Measurements from ENCODE around the gene GPALPP1. TPM values are rescaled to one million over a fixed set of nuclear protein-coding genes. Genes with fewer than 3 reads are reported as not detected.

The GPALPP1 gene
- total and polyA plus RNA-seq, 2 donors (not counting 1 experiment from before 2014, with no cell fraction given), result 21.7 to 37.7 TPM

- H3K4me1 ChIP-seq (ENCODE audit: control insufficient read depth, extremely low read depth, insufficient read depth, low read length), result peaks cover 2% of the 10 kb centered on the region
- no peak overlapping the region for H2AFZ ChIP-seq (ENCODE audit: low read length)
- DNase-seq (ENCODE audit: low read depth in 2 of 2), result no peak
- no peaks in the 10 kb centered on the region for H3K9me3 ChIP-seq (ENCODE audit: control insufficient read depth, insufficient read depth, low read depth, low read length)
- no peak overlapping the region for H3K4me2 ChIP-seq (ENCODE audit: extremely low read depth, insufficient read depth, low read length)
- no peaks in the 10 kb centered on the region for H4K20me1 ChIP-seq (ENCODE audit: control insufficient read depth, extremely low read depth, insufficient read depth, low read length)
- H3K27ac ChIP-seq (ENCODE audit: insufficient read depth, low read length), result no peak overlapping the region
- no peaks in the 10 kb centered on the region for H3K27me3 ChIP-seq (ENCODE audit: control insufficient read depth, insufficient read depth, low read length)
- H3K9ac ChIP-seq (ENCODE audit: insufficient read depth, low read length), result no peak overlapping the region
- no peaks in the 10 kb centered on the region for H3K36me3 ChIP-seq (ENCODE audit: control insufficient read depth, insufficient read depth, low read length)
- TF ChIP-seq EZH2 (IDR thresholded peaks at IDR 0.05; ENCODE audit: low read length, missing control alignments) (no peak), CTCF (conservative IDR thresholded peaks at IDR 0.05 in 1 of 2, IDR thresholded peaks at IDR 0.05 in 1 of 2; ENCODE audit: low read depth in 1 of 2, low read length in 2 of 2) (no peak)
- H3K79me2 ChIP-seq (ENCODE audit: control insufficient read depth, insufficient read depth, low read length), result no peaks in the 10 kb centered on the region
- H3K4me3 ChIP-seq (replicated peaks in 1 of 4; ENCODE audit: control extremely low read depth in 1 of 4, insufficient read depth in 1 of 4, low read depth in 3 of 4, low read length in 4 of 4), result no peak overlapping the region
Measured at GRCh38 chr13:44952671-44953070, 36.7 kb upstream of the GPALPP1 start.

GRCh38 chr13:44954224-44954623 lies 35.1 kb upstream of the GPALPP1 start:
- Histone ChIP-seq H3K4me1 (ENCODE audit: control insufficient read depth, extremely low read depth, insufficient read depth, low read length) (peaks cover 2% of the 10 kb centered on the region), H3K4me2 (ENCODE audit: extremely low read depth, insufficient read depth, low read length) (no peak overlapping the region), H3K9me3 (ENCODE audit: control insufficient read depth, insufficient read depth, low read depth, low read length) (no peaks in the 10 kb centered on the region), H3K27me3 (ENCODE audit: control insufficient read depth, insufficient read depth, low read length) (no peaks in the 10 kb centered on the region), H3K36me3 (ENCODE audit: control insufficient read depth, insufficient read depth, low read length) (peaks cover under 1% of the 10 kb centered on the region), H4K20me1 (ENCODE audit: control insufficient read depth, extremely low read depth, insufficient read depth, low read length) (no peaks in the 10 kb centered on the region), H3K27ac (ENCODE audit: insufficient read depth, low read length) (no peak overlapping the region), H3K9ac (ENCODE audit: insufficient read depth, low read length) (no peak overlapping the region), H3K4me3 (replicated peaks in 1 of 4; ENCODE audit: control extremely low read depth in 1 of 4, insufficient read depth in 1 of 4, low read depth in 3 of 4, low read length in 4 of 4) (no peak overlapping the region), H2AFZ (ENCODE audit: low read length) (no peak overlapping the region), H3K79me2 (ENCODE audit: control insufficient read depth, insufficient read depth, low read length) (no peaks in the 10 kb centered on the region)
- TF ChIP-seq CTCF (conservative IDR thresholded peaks at IDR 0.05 in 1 of 2, IDR thresholded peaks at IDR 0.05 in 1 of 2; ENCODE audit: low read depth in 1 of 2, low read length in 2 of 2) (no peak), EZH2 (IDR thresholded peaks at IDR 0.05; ENCODE audit: low read length, missing control alignments) (no peak)
- DNase-seq (ENCODE audit: low read depth in 2 of 2), result no peak

DNA sequence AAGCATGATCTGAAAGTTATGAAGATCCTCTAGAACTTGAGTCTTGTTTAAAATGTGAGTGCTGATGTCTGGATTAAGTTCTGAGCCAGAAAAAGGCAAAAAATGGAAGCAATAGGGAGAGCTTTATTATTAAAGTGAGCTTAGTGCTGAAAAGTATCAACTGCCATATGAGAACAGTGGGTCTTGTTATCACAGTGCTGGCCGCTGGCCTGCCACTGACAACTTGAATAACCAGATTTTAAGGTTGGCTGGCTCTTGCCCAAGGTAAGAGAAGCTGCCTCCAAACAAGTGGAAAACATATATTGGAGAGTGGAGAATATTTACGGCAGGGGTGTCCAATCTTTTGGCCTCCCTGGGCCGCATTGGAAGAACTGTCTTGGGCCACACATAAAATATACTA lies 33.9 kb upstream of the GPALPP1 start:
- Histone ChIP-seq H4K20me1 (ENCODE audit: control insufficient read depth, extremely low read depth, insufficient read depth, low read length) (no peaks in the 10 kb centered on the region), H3K4me3 (replicated peaks in 1 of 4; ENCODE audit: control extremely low read depth in 1 of 4, insufficient read depth in 1 of 4, low read depth in 3 of 4, low read length in 4 of 4) (no peak overlapping the region), H3K27ac (ENCODE audit: insufficient read depth, low read length) (no peak overlapping the region), H3K9me3 (ENCODE audit: control insufficient read depth, insufficient read depth, low read depth, low read length) (no peaks in the 10 kb centered on the region), H3K9ac (ENCODE audit: insufficient read depth, low read length) (no peak overlapping the region), H3K4me1 (ENCODE audit: control insufficient read depth, extremely low read depth, insufficient read depth, low read length) (peaks cover 2% of the 10 kb centered on the region), H3K36me3 (ENCODE audit: control insufficient read depth, insufficient read depth, low read length) (peaks cover 2% of the 10 kb centered on the region), H2AFZ (ENCODE audit: low read length) (no peak overlapping the region), H3K27me3 (ENCODE audit: control insufficient read depth, insufficient read depth, low read length) (no peaks in the 10 kb centered on the region), H3K4me2 (ENCODE audit: extremely low read depth, insufficient read depth, low read length) (no peak overlapping the region), H3K79me2 (ENCODE audit: control insufficient read depth, insufficient read depth, low read length) (no peaks in the 10 kb centered on the region)
- no peak for TF ChIP-seq CTCF (conservative IDR thresholded peaks at IDR 0.05 in 1 of 2, IDR thresholded peaks at IDR 0.05 in 1 of 2; ENCODE audit: low read depth in 1 of 2, low read length in 2 of 2)
- no peak for TF ChIP-seq EZH2 (IDR thresholded peaks at IDR 0.05; ENCODE audit: low read length, missing control alignments)
- no peak for DNase-seq (ENCODE audit: low read depth in 2 of 2)

Measured in fibroblast of lung (primary cell).